K562 (cell line): Measurements from ENCODE around the gene PNRC1. TPM values are rescaled to one million over a fixed set of nuclear protein-coding genes. Genes with fewer than 3 reads are reported as not detected.

Experiments used
- AFF1 ChIP-seq, 2 experiments: fragments of 450-650 bp; IDR thresholded peaks; 2 replicates each; pipeline ENCODE4 v1.6.1; 2018; ENCODE audit warnings: mild to moderate bottlenecking in 2 of 2, low read depth in 1 of 2; ENCODE audit not compliant: partially characterized antibody in 2 of 2
- CCAR2 ChIP-seq: fragments of 200-400 bp; formaldehyde crosslinking; IDR thresholded peaks from 2 replicates; pipeline ENCODE4 v1.6.1; 2017; ENCODE audit warnings: mild to moderate bottlenecking, low read depth, low read length
- CEBPB ChIP-seq: fragments of 450-650 bp; IDR thresholded peaks from 2 replicates; pipeline ENCODE4 v1.6.1; 2016; ENCODE audit warnings: missing genetic modification characterization, missing compliant biosample characterization
- CUX1 ChIP-seq: fragments of 200-800 bp; sonication (Bioruptor generic); IDR thresholded peaks from 2 replicates; pipeline ENCODE4 v1.6.1; 2016; ENCODE audit warnings: missing genetic modification characterization, missing compliant biosample characterization
- DIDO1 ChIP-seq: fragments of 450-650 bp; IDR thresholded peaks from 2 replicates; pipeline ENCODE4 v1.6.1; 2016; ENCODE audit warnings: low read depth, missing biosample characterization, missing genetic modification characterization
- ETV5 ChIP-seq: sonication (generic); formaldehyde crosslinking; IDR thresholded peaks from 2 replicates; pipeline ENCODE4 v1.4.0; 2020; ENCODE audit warnings: low read depth, mild to moderate bottlenecking, missing genetic modification reagents
- FOXJ3 ChIP-seq: sonication (generic); formaldehyde crosslinking; IDR thresholded peaks from 2 replicates; pipeline ENCODE4 v1.4.0; 2020; ENCODE audit warnings: mild to moderate bottlenecking, missing genetic modification reagents
- GTF2A2 ChIP-seq: IDR thresholded peaks from 2 replicates; pipeline ENCODE4 v1.6.1; 2016; ENCODE audit warnings: mild to moderate bottlenecking, missing genetic modification characterization, missing compliant biosample characterization
- MTA3 ChIP-seq: fragments of 450-650 bp; formaldehyde crosslinking; IDR thresholded peaks from 2 replicates; pipeline ENCODE4 v1.6.1; 2017; ENCODE audit warnings: mild to moderate bottlenecking, borderline replicate concordance
- NFATC3 ChIP-seq: fragments of 450-650 bp; IDR thresholded peaks from 2 replicates; pipeline ENCODE4 v1.6.1; 2017; ENCODE audit warnings: mild to moderate bottlenecking
- NKRF ChIP-seq: fragments of 450-650 bp; IDR thresholded peaks from 2 replicates; pipeline ENCODE4 v1.6.1; 2016; ENCODE audit warnings: borderline replicate concordance
- PTBP1 ChIP-seq: fragments of 200-400 bp; formaldehyde crosslinking; IDR thresholded peaks from 2 replicates; pipeline ENCODE4 v1.6.1; 2017; ENCODE audit warnings: low read depth, low read length
- SNRNP70 ChIP-seq: fragments of 200-400 bp; formaldehyde crosslinking; optimal IDR thresholded peaks from 2 replicates; pipeline ENCODE3; 2017; ENCODE audit warnings: low read depth, low read length
- SREBF2 ChIP-seq: sonication (generic); formaldehyde crosslinking; IDR thresholded peaks from 2 replicates; pipeline ENCODE4 v1.4.0; 2020; ENCODE audit warnings: mild to moderate bottlenecking, missing genetic modification reagents
- TOE1 ChIP-seq, 2 experiments: fragments of 450-650 bp in 1 of 2; sonication (generic) in 1 of 2; formaldehyde crosslinking in 1 of 2; IDR thresholded peaks; 2 replicates each; pipeline versions ENCODE4 v1.7.1 to v1.8.0; 2016 to 2022; ENCODE audit warnings: borderline replicate concordance in 2 of 2, mild to moderate bottlenecking in 2 of 2, antibody characterized with exemption in 1 of 2, inconsistent platforms in 1 of 2, low read depth in 1 of 2, missing genetic modification reagents in 1 of 2, moderate library complexity in 1 of 2
- ZC3H4 ChIP-seq: sonication (generic); formaldehyde crosslinking; IDR thresholded peaks from 2 replicates; pipeline ENCODE4 v1.9.0; 2021; ENCODE audit warnings: missing genetic modification reagents, borderline replicate concordance
- ZFP36 ChIP-seq: fragments of 150-350 bp; IDR thresholded peaks from 2 replicates; pipeline ENCODE4 v1.6.1; 2018; ENCODE audit warnings: low read length, low read depth; ENCODE audit not compliant: partially characterized antibody
- polyA plus RNA-seq, 8 experiments: library from polyadenylated mRNA; depleted of rRNA in 4 of 8; stranded (reverse) in 5 of 8; unstranded in 3 of 8; fragments of >200 nt; fragmentation: Nextera tagmentation in 2 of 8; fragmentation: Illumina TruSeq in 1 of 8; extraction: Ambion mirVana in 2 of 8; extraction: Trizol in 1 of 8; gene quantifications; 2 replicates each; pipeline versions ENCODE4 v1.2.1 to v1.2.3, GENCODE V29; 2011 to 2014; ENCODE audit warnings: inconsistent platforms in 1 of 8, missing spikeins in 1 of 8
- total RNA-seq, 7 experiments: library from RNA; depleted of rRNA in 6 of 7; stranded (reverse); fragments of >200 nt in 6 of 7; fragmentation: Illumina TruSeq in 2 of 7; extraction: Trizol in 2 of 7; gene quantifications; 2 replicates each; pipeline versions ENCODE4 v1.2.1 to v1.2.3, GENCODE V29; 2011 to 2021; ENCODE audit warnings: low replicate concordance in 1 of 7

The PNRC1 gene
- total and polyA plus RNA-seq, 9 of the 15 experiments (the other 6 are each of a cell fraction or from before 2014, with no cell fraction given), result 1.2 to 10.8 (median 6.5) TPM

GRCh38 chr6:89073014-89073620 lies 7.4 kb upstream of the PNRC1 start (continued):
- TF ChIP-seq CUX1 (CRISPR knock-in tag) (no peak), TOE1 (IDR thresholded peaks at IDR 0.05; ENCODE audit: borderline replicate concordance) (no peak), TOE1 (CRISPR knock-in tag; IDR thresholded peaks at IDR 0.05; ENCODE audit: borderline replicate concordance, low read depth) (no peak), MTA3 (peak; percentile 67; the same call in 1 of the 2 replicates), NKRF (no peak), GTF2A2 (no peak), NFATC3 (no peak), ETV5 (CRISPR knock-in tag) (no peak), ZC3H4 (CRISPR knock-in tag) (no peak), DIDO1 (no peak), SNRNP70 (no peak), SREBF2 (CRISPR knock-in tag) (no peak), AFF1 (IDR thresholded peaks at IDR 0.05; ENCODE audit: low read depth in 1 of 2, partially characterized antibody in 2 of 2) (no peak), CCAR2 (no peak), FOXJ3 (CRISPR knock-in tag) (no peak), ZFP36 (peak; percentile 25), PTBP1 (no peak), CEBPB (tag) (peak; percentile 99)
